ENCODE data around the gene SEL1L3. TPM values are rescaled to one million over a fixed set of nuclear protein-coding genes. Genes with fewer than 3 reads are reported as not detected.

SEL1L3 gene
- total RNA-seq, 1 donor from 2014 or later = 14.4 TPM

DNA sequence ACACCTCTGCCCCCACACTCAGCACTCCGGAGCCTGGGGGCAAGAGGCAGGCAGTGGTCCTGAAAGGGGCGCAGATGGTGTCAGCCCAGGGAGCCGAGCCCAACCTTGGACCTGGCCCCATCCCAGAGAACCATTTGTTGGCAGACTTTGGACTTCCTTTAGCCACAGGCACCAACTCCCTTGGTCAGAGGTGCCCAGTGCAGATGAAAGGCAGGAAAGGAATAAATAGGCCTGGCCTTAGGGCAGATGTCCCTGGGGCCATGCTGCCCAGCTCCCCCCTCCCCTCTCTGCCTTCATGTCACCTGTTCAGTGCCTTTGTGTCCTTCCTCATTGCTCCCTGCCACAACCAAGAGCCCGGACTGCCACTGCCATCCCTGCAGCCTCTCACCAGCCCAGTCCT, 52.8 kb downstream of the SEL1L3 start:
- H3K36me3 Mint-ChIP-seq = no peaks in the 10 kb centered on the region
- DNase-seq (ENCODE audit: low spot score in 2 of 2, unreplicated experiment in 2 of 2) = no peak
- no peaks in the 10 kb centered on the region for H3K27me3 Mint-ChIP-seq (ENCODE audit: low read depth)
- H3K4me3 Mint-ChIP-seq = no peak overlapping the region
- H3K9me3 Mint-ChIP-seq = no peaks in the 10 kb centered on the region
- TF ChIP-seq, protein P1, sequence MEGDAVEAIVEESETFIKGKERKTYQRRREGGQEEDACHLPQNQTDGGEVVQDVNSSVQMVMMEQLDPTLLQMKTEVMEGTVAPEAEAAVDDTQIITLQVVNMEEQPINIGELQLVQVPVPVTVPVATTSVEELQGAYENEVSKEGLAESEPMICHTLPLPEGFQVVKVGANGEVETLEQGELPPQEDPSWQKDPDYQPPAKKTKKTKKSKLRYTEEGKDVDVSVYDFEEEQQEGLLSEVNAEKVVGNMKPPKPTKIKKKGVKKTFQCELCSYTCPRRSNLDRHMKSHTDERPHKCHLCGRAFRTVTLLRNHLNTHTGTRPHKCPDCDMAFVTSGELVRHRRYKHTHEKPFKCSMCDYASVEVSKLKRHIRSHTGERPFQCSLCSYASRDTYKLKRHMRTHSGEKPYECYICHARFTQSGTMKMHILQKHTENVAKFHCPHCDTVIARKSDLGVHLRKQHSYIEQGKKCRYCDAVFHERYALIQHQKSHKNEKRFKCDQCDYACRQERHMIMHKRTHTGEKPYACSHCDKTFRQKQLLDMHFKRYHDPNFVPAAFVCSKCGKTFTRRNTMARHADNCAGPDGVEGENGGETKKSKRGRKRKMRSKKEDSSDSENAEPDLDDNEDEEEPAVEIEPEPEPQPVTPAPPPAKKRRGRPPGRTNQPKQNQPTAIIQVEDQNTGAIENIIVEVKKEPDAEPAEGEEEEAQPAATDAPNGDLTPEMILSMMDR (IDR thresholded peaks at IDR 0.05; ENCODE audit: unreplicated experiment) = no peak
- peaks cover 19% of the 10 kb centered on the region for H3K4me1 Mint-ChIP-seq
- no peak overlapping the region for H3K27ac Mint-ChIP-seq

GRCh38 chr4:25807102-25807728, 55.6 kb downstream of the SEL1L3 start:
- Mint-ChIP-seq H3K4me1 (peaks cover 9% of the 10 kb centered on the region), H3K36me3 (no peaks in the 10 kb centered on the region), H3K4me3 (no peak overlapping the region), H3K27me3 (ENCODE audit: low read depth) (no peaks in the 10 kb centered on the region), H3K27ac (no peak overlapping the region), H3K9me3 (no peaks in the 10 kb centered on the region)
- DNase-seq (ENCODE audit: low spot score in 2 of 2, unreplicated experiment in 2 of 2) = no peak
- TF ChIP-seq, protein P1 (IDR thresholded peaks at IDR 0.05; ENCODE audit: unreplicated experiment) = no peak

- Mint-ChIP-seq H3K27me3 (ENCODE audit: low read depth) (no peaks in the 10 kb centered on the region), H3K4me3 (no peak overlapping the region), H3K36me3 (no peaks in the 10 kb centered on the region), H3K9me3 (no peaks in the 10 kb centered on the region), H3K4me1 (no peaks in the 10 kb centered on the region), H3K27ac (no peak overlapping the region)
- DNase-seq (ENCODE audit: low spot score in 2 of 2, unreplicated experiment in 2 of 2) = no peak
- TF ChIP-seq, protein P1 (IDR thresholded peaks at IDR 0.05; ENCODE audit: unreplicated experiment) = no peak
Measured at GRCh38 chr4:25805255-25805860, 57.4 kb downstream of the SEL1L3 start.

GRCh38 chr4:25803720-25804225, 59.0 kb downstream of the SEL1L3 start:
- TF ChIP-seq, protein P1 (IDR thresholded peaks at IDR 0.05; ENCODE audit: unreplicated experiment) = no peak
- H3K4me1 Mint-ChIP-seq = peaks cover 7% of the 10 kb centered on the region
- DNase-seq (ENCODE audit: low spot score in 2 of 2, unreplicated experiment in 2 of 2) = no peak
- no peaks in the 10 kb centered on the region for H3K27me3 Mint-ChIP-seq (ENCODE audit: low read depth)
- no peaks in the 10 kb centered on the region for H3K36me3 Mint-ChIP-seq
- no peak overlapping the region for H3K4me3 Mint-ChIP-seq
- H3K27ac Mint-ChIP-seq = no peak overlapping the region
- H3K9me3 Mint-ChIP-seq = no peaks in the 10 kb centered on the region

- TF ChIP-seq, protein P1 (IDR thresholded peaks at IDR 0.05; ENCODE audit: unreplicated experiment) = no peak
- Mint-ChIP-seq H3K27me3 (ENCODE audit: low read depth) (no peaks in the 10 kb centered on the region), H3K4me3 (no peak overlapping the region), H3K36me3 (no peaks in the 10 kb centered on the region), H3K4me1 (peaks cover 14% of the 10 kb centered on the region), H3K27ac (no peak overlapping the region), H3K9me3 (no peaks in the 10 kb centered on the region)
- no peak for DNase-seq (ENCODE audit: low spot score in 2 of 2, unreplicated experiment in 2 of 2)
Measured at GRCh38 chr4:25801594-25801993, 61.2 kb downstream of the SEL1L3 start.

Data from mesothelial cell of epicardium (in vitro differentiated cells).